Measurements from ENCODE around the gene PRKCG. TPM values are rescaled to one million over a fixed set of nuclear protein-coding genes. Genes with fewer than 3 reads are reported as not detected.

PRKCG gene
- total and polyA plus RNA-seq, 9 donors, result 0.04 to 0.08 TPM; not detected in 7

GRCh38 chr19:53898636-53899341, 16.8 kb downstream of the PRKCG start:
- Histone ChIP-seq H3K9me3 (no peaks in the 10 kb centered on the region), H3K27ac (no peak overlapping the region), H3K4me3 (no peak overlapping the region), H3K4me1 (ENCODE audit: insufficient read depth) (no peaks in the 10 kb centered on the region), H3K27me3 (no peaks in the 10 kb centered on the region), H3K36me3 (no peaks in the 10 kb centered on the region)
- TF ChIP-seq POLR2A (IDR thresholded peaks at IDR 0.05) (no peak), EP300 (IDR thresholded peaks at IDR 0.05) (no peak), CTCF (IDR thresholded peaks at IDR 0.05) (no peak)
- 2 to 4% (median 3%) methylated on average over 36 to 42 of the region's 42 CpGs for WGBS, 3 donors
- intact Hi-C loops (cut with DNase I), result no loop called here
- no peak for DNase-seq

GRCh38 chr19:53900191-53900860, 18.3 kb downstream of the PRKCG start:
- TF ChIP-seq EP300 (IDR thresholded peaks at IDR 0.05) (no peak), CTCF (IDR thresholded peaks at IDR 0.05) (no peak), POLR2A (IDR thresholded peaks at IDR 0.05) (no peak)
- intact Hi-C loops (cut with DNase I), result loop anchor here in 1 of 4 donors (10.0 kb wide), 1 partner anchor 56 kb away; no protein-coding TSS in a partner anchor
- H3K9me3 ChIP-seq, result no peaks in the 10 kb centered on the region
- H3K36me3 ChIP-seq, result no peaks in the 10 kb centered on the region
- no peaks in the 10 kb centered on the region for H3K4me1 ChIP-seq (ENCODE audit: insufficient read depth)
- 90% methylated on average over 27 of the region's 27 CpGs for WGBS, 3 donors
- no peak overlapping the region for H3K4me3 ChIP-seq
- no peak for DNase-seq
- H3K27ac ChIP-seq, result no peak overlapping the region
- no peaks in the 10 kb centered on the region for H3K27me3 ChIP-seq

- H3K36me3 ChIP-seq, result no peaks in the 10 kb centered on the region
- WGBS, 3 donors, result 39 to 48% (median 40%) methylated on average over 4 of the region's 4 CpGs
- peaks cover under 1% of the 10 kb centered on the region for H3K27me3 ChIP-seq
- H3K27ac ChIP-seq, result no peak overlapping the region
- TF ChIP-seq POLR2A (IDR thresholded peaks at IDR 0.05) (no peak), EP300 (IDR thresholded peaks at IDR 0.05) (no peak), CTCF (IDR thresholded peaks at IDR 0.05) (no peak)
- H3K4me3 ChIP-seq, result no peak overlapping the region
- intact Hi-C loops (cut with DNase I), result loop anchor here in 1 of 4 donors (10.0 kb wide), 1 partner anchor 58 kb away; no protein-coding TSS in a partner anchor
- H3K4me1 ChIP-seq (ENCODE audit: insufficient read depth), result no peaks in the 10 kb centered on the region
- DNase-seq, result no peak
- H3K9me3 ChIP-seq, result no peaks in the 10 kb centered on the region
Measured at GRCh38 chr19:53903055-53903680, 21.2 kb downstream of the PRKCG start.

GRCh38 chr19:53904909-53905308, 22.9 kb downstream of the PRKCG start:
- TF ChIP-seq CTCF (IDR thresholded peaks at IDR 0.05), result no peak
- TF ChIP-seq POLR2A (IDR thresholded peaks at IDR 0.05), result no peak
- TF ChIP-seq EP300 (IDR thresholded peaks at IDR 0.05), result no peak

More at GRCh38 chr19:53904909-53905308, 22.9 kb downstream of the PRKCG start:
- no peak for DNase-seq
- WGBS, 3 donors, result 30 to 41% (median 30%) methylated on average over 3 of the region's 3 CpGs
- Histone ChIP-seq H3K36me3 (no peaks in the 10 kb centered on the region), H3K4me3 (no peak overlapping the region), H3K9me3 (no peaks in the 10 kb centered on the region), H3K27me3 (peaks cover 3% of the 10 kb centered on the region), H3K27ac (no peak overlapping the region), H3K4me1 (ENCODE audit: insufficient read depth) (peaks cover 2% of the 10 kb centered on the region)
- intact Hi-C loops (cut with DNase I), result loop anchor here in 1 of 4 donors (10.0 kb wide), 1 partner anchor 60 kb away; no protein-coding TSS in a partner anchor
